A673 (cell line): ENCODE data around the gene CBLN3. TPM values are rescaled to one million over a fixed set of nuclear protein-coding genes. Genes with fewer than 3 reads are reported as not detected.
A peak's percentile ranks its signal among the peaks of the same experiment; 100 is the strongest.

Source experiments
- BruUV-seq: library from RNA; stranded (reverse); fragments of 400-500 nt; replicated peaks from 2 replicates; lab custom pipeline; 2021; lab: Mats Ljungman, UMichigan
- CTCF ChIA-PET: fragments of 300-600 bp; sonication (Branson Sonifier 250); formaldehyde crosslinking; loops from one replicate; lab custom pipeline; 2022; ENCODE audit warnings: antibody characterized with exemption; lab: Charles Lee
- POLR2A ChIA-PET: fragments of 300-600 bp; sonication (Branson Sonifier 250); formaldehyde crosslinking; loops from one replicate; lab custom pipeline; 2022; ENCODE audit warnings: antibody characterized with exemption; ENCODE audit not compliant: low non-redundant PET; lab: Charles Lee
- DNase-seq: peaks from one replicate; pipeline ENCODE4 v3.0.0-alpha.2; 2015; ENCODE audit warnings: low spot score
- H3K27ac ChIP-seq: fragments of 200-600 bp; sonication (generic); 2 replicates; pipeline ENCODE4 v1.5.1; 2016; ENCODE audit warnings: mixed run types, low read depth, mild to moderate bottlenecking, mixed read lengths, antibody characterized with exemption, low read length; ENCODE audit not compliant: poor library complexity, severe bottlenecking
- H3K27me3 ChIP-seq: fragments of 200-600 bp; sonication (generic); replicated peaks from 2 replicates; pipeline ENCODE4 v1.6.1; 2017; ENCODE audit warnings: mixed run types, low read depth, mild to moderate bottlenecking, mixed read lengths, antibody characterized with exemption, low read length; ENCODE audit not compliant: insufficient read depth, poor library complexity
- H3K36me3 ChIP-seq: fragments of 200-600 bp; sonication (generic); 2 replicates; pipeline ENCODE4 v1.6.1; 2016; ENCODE audit warnings: mixed run types, mild to moderate bottlenecking, mixed read lengths, antibody characterized with exemption, low read length; ENCODE audit not compliant: insufficient read depth, poor library complexity, severe bottlenecking
- H3K4me1 ChIP-seq: fragments of 200-600 bp; sonication (generic); 2 replicates; pipeline ENCODE4 v1.6.1; 2017; ENCODE audit warnings: mixed run types, mild to moderate bottlenecking, mixed read lengths, antibody characterized with exemption, low read length; ENCODE audit not compliant: insufficient read depth, poor library complexity, severe bottlenecking
- H3K4me3 ChIP-seq: fragments of 200-600 bp; sonication (generic); 2 replicates; pipeline ENCODE4 v1.5.1; 2016; ENCODE audit warnings: low read depth, mixed run types, mild to moderate bottlenecking, mixed read lengths, low read length; ENCODE audit not compliant: poor library complexity, severe bottlenecking
- H3K9me3 ChIP-seq: fragments of 200-600 bp; sonication (generic); 2 replicates; pipeline ENCODE4 v1.6.1; 2016; ENCODE audit warnings: mixed run types, low read depth, mild to moderate bottlenecking, mixed read lengths, antibody characterized with exemption, low read length; ENCODE audit not compliant: poor library complexity, severe bottlenecking
- CTCF ChIP-seq: fragments of 300-800, 200-600 bp; sonication (generic); conservative IDR thresholded peaks from 2 replicates; pipeline ENCODE4 v1.5.1; 2017; ENCODE audit warnings: low read depth, mild to moderate bottlenecking, antibody characterized with exemption, low read length, moderate library complexity, mixed read lengths
- EZH2 ChIP-seq: fragments of 200-600 bp; sonication (generic); IDR thresholded peaks from 2 replicates; pipeline ENCODE4 v1.6.1; 2017; ENCODE audit warnings: borderline replicate concordance, low read depth, mild to moderate bottlenecking, mixed read lengths, antibody characterized with exemption, low read length; ENCODE audit not compliant: poor library complexity, severe bottlenecking
- intact Hi-C: fragments of 100-400 bp; cut with micrococcal nuclease; formaldehyde crosslinking; loops from one replicate; pipeline ENCODE4 v1.10.0; 2022; ENCODE audit not compliant: unreplicated experiment
- total RNA-seq: library from RNA; stranded (reverse); gene quantifications from 2 replicates; pipeline ENCODE4 v1.2.3, GENCODE V29; 2021

The CBLN3 gene
- total RNA-seq, 1 experiment from 2014 or later: 0.80 TPM

DNA sequence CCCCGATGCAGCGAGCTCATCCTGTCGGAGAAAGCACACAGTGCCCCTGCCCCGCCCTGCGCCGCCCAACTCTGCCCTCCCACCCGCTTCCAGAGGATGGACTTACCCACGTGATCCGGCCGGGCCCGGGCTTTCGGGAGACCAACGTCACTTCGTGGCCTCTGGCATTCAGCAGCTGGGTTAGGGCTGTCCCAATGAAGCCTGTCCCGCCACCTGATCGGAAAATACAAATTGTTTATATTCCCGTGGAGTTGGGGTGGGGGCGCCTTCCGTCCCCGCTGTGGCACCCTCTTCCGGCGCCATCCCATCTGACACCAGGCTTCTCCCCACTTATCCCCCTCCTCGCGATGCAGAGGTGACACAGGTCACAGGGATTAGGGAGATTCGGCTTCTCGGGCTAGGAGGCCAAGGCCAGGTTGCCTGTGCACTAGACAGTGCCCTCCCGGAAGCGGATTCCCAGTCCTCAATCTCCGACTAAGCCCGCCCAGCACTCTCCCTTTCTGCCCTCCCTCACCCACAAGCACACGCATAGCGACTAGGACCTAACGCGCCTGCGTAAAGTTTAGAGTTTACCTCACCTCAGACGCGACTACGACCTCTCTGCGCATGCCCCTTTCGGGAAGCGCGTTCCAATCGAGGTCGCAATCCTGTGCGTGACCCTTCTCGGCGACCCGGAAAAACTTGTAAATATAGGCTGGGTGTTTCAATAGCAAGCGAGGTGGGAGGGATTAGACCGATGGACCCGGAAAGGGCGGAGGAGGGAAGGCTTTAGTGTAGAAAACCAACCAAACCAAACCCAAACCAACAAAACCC lies 13.0 kb upstream of the CBLN3 start, which contains the start of gene SDR39U1:
Gene SDR39U1, minus strand, starts transcription at position 537 of the 813 bp plus-strand sequence. Its CDS starts 7 bp downstream, at position 530.
- Histone ChIP-seq H3K36me3 (peaks cover 39% of the 10 kb centered on the region), H3K9me3 (no peaks in the 10 kb centered on the region), H3K4me3 (peak within 1 kb of the TSS; percentile 76), H3K27ac (peak within 1 kb of the TSS; percentile 97), H3K27me3 (no peaks in the 10 kb centered on the region), H3K4me1 (peaks cover 12% of the 10 kb centered on the region)
- ChIA-PET POLR2A (interaction anchor here (0.5 kb wide), 1 partner anchor 11 kb away, joined by 6 read pairs; no protein-coding TSS in a partner anchor), CTCF (interaction anchor here (0.6 to 1.4 kb wide), 5 partner anchors 11 to 268 kb away, joined by 3 to 13 read pairs (median 5); partner anchors contain the start of gene TINF2)
- TF ChIP-seq CTCF (0 out of 2 replicates have a peak, but pooled peaks have one; percentile 9), EZH2 (no peak)
- peak; percentile 99 for DNase-seq
- BruUV-seq: TSS peak; percentile 53
- intact Hi-C loops: no loop called here

DNA sequence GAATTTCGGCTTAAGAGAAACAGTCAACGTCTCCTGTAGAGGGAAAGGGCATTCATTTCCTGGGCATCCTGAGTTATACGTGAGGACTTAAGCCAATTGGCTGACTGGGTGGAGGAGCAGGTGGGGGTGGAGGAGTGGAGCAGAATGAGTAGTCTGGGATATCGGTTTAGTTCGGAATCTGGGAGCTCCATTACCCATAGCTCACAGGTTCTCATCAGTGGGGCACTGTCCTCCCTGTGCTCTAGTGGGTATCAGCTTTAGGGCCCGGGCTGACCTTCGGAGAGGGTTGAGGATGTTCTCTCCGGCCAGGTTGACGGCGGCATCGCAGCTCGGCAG lies 12.4 kb upstream of the CBLN3 start:
- Histone ChIP-seq H3K9me3 (no peaks in the 10 kb centered on the region), H3K36me3 (peaks cover 45% of the 10 kb centered on the region), H3K4me1 (peaks cover 17% of the 10 kb centered on the region), H3K4me3 (peak overlapping the region; percentile 76), H3K27me3 (no peaks in the 10 kb centered on the region), H3K27ac (peak overlapping the region; percentile 97)
- no peak for DNase-seq
- CTCF ChIA-PET: interaction anchor here (0.6 to 1.4 kb wide), 4 partner anchors 10 to 269 kb away, joined by 3 to 13 read pairs (median 4); partner anchors contain the start of gene TINF2
- intact Hi-C loops: no loop called here
- POLR2A ChIA-PET: interaction anchor here (0.5 kb wide), 1 partner anchor 11 kb away, joined by 6 read pairs; no protein-coding TSS in a partner anchor
- BruUV-seq: no TSS peak
- TF ChIP-seq CTCF: no peak
- TF ChIP-seq EZH2: no peak

GRCh38 chr14:24441485-24441884 lies 12.0 kb upstream of the CBLN3 start:
- no peaks in the 10 kb centered on the region for H3K27me3 ChIP-seq
- ChIA-PET CTCF (interaction anchor here (0.6 to 1.4 kb wide), 4 partner anchors 10 to 269 kb away, joined by 3 to 13 read pairs (median 4); partner anchors contain the start of gene TINF2), POLR2A (interaction anchor here (0.5 kb wide), 1 partner anchor 10 kb away, joined by 6 read pairs; no protein-coding TSS in a partner anchor)
- no TSS peak for BruUV-seq
- H3K4me3 ChIP-seq: peak overlapping the region; percentile 76
- peaks cover 20% of the 10 kb centered on the region for H3K4me1 ChIP-seq
- no peak for DNase-seq
- peak overlapping the region; percentile 97 for H3K27ac ChIP-seq
- TF ChIP-seq EZH2 (no peak), CTCF (no peak)
- peaks cover 49% of the 10 kb centered on the region for H3K36me3 ChIP-seq
- intact Hi-C loops: no loop called here
- no peaks in the 10 kb centered on the region for H3K9me3 ChIP-seq
